Skin of body (tissue), 2 donors: ENCODE measurements around the gene MAGIX. TPM values are rescaled to one million over a fixed set of nuclear protein-coding genes. Genes with fewer than 3 reads are reported as not detected.
"Not testable (repeated sequence)": the region's sequence is repeated elsewhere in the genome, so short reads cannot be mapped to it uniquely, and the experiment has no call there.

Experiments used
- DNase-seq: peaks from one replicate; lab custom pipeline; 2025; lab: John Stamatoyannopoulos, UW
- total RNA-seq: library from RNA; depleted of rRNA; stranded (reverse); fragments of >200 nt; gene quantifications from one replicate; pipeline ENCODE4 v1.2.3, GENCODE V29; 2014

Gene MAGIX
- total RNA-seq, 1 donor from 2014 or later = 1.4 TPM

DNA sequence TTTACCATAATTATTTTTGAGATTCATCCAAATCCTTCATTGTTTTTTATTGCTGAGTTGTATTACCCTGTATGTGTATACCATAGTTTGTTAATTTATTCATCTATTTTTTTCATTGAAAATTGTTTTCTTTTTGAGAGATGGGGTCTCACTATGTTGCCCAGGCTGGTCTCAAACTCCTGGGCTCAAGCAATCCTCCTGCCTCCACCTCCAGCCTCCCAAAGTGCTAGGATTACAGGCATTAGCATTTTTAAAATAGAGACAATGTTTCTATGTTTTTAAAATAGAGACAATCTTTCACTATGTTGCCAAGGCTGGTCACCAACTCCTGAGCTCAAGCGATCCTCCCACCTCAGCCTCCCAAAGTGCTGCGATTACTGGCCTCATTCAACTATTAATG is 1.6 kb upstream of the MAGIX start:
- DNase-seq = no peak

DNA sequence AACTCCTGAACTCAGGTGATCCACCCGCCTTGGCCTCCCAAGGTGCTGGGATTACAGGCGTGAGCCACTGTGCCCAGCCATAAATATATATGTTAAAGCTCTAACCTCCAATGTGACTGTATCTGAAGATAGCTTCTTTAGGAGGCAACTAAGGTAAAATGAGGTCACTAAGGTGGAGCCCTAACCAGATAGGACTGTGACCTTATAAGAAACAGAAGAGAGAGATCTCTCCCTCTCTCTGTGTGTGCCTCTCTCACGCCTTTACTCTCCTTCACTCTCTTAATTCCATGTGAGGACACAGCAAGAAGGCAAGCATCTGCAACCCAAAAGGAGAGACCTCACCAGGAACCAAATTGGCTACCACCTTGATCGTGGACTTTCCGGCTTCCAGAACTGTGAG is 926 bp upstream of the MAGIX start:
- DNase-seq = no peak

- DNase-seq = peak; percentile 62
Measured at GRCh38 chrX:49163555-49164419, 1.2 kb downstream of the MAGIX start.

DNA sequence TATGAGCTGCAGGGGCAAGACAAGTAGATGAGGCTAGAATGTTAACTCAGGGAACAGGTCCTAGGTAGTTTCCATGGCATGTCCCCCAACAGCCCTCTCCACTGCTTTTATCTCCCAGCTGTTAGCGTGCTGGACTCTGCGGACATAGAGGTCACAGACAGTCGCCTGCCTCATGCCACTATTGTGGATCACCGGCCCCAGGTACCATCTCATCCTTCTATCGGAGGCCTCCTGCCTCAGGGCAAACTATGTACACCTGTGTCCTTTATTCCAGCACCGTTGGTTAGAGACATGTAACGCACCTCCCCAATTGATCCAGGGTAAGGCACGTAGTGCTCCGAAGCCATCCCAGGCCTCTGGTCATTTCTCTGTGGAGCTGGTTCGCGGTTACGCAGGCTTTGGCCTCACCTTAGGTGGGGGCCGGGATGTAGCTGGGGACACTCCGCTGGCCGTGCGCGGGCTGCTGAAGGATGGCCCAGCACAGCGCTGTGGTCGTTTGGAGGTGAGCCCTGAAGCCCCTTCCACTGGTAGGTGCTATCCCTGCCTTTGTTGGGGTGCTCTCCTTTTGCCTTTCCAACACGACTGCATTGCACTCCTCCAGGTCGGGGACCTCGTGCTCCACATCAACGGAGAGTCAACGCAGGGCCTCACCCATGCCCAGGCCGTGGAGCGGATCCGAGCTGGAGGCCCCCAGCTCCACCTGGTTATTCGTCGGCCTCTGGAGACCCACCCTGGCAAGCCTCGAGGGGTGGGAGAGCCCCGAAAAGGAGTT is 2.2 kb downstream of the MAGIX start:
- no peak for DNase-seq

GRCh38 chrX:49165901-49166881 is 3.6 kb downstream of the MAGIX start:
- DNase-seq = peak; percentile 31

DNA sequence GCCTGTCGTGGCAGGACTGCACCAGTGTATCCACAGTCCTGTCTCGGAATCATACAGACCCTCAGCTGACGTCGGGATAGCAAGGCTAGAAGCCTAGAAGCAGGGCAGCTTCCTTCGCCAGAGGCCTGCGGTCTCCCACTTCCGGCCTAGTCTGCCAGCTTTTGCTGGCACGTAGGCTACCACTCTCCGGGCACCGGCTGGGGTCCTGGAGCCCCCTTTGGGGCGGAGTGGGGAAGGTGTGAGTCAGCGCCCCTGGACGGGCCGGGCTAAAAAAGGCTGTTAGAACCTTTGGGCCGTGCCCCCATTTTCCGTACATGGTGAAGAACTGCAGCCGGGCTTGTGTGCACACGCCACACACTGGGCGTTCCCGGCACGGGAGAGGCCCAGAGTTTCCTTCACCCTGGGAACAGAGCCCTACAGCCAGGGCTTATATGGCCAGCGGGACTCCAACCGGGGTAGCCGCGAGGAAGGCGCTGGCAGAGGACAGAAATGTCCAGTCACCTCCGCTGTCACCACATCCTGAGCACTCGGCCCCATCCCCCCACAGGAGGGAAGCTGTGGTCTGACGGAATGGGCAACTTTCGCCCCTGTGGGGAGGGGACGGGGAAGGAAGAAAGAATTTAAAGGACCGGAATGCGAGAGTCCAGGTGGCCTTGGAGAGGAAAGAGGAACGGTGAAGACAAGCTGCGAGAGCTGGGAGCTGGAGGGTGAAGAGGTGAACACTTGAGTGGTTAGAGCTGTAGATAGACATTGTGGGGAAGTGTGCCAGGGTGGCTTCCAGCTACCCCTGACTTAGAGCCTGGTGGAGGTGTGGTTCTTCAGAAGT is 4.6 kb downstream of the MAGIX start:
- DNase-seq = peak; percentile 20

DNA sequence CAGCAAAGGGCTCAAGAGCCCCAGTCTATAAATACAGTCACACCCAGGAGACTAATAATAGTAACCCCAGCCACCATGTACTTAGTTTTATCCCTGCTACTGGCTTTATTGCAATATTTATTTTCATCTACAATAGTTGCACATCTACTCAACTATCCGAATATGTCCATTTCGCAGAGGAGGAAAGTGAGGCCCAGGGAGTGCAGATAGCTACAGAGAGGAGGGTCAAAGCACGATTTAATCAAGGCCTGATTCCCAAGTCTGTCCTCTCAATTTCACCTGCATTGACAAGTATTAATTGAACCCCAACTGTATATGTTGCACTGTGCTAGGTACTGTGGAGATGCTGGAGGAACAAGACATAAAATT is 5.2 kb downstream of the MAGIX start:
- DNase-seq = no peak

DNA sequence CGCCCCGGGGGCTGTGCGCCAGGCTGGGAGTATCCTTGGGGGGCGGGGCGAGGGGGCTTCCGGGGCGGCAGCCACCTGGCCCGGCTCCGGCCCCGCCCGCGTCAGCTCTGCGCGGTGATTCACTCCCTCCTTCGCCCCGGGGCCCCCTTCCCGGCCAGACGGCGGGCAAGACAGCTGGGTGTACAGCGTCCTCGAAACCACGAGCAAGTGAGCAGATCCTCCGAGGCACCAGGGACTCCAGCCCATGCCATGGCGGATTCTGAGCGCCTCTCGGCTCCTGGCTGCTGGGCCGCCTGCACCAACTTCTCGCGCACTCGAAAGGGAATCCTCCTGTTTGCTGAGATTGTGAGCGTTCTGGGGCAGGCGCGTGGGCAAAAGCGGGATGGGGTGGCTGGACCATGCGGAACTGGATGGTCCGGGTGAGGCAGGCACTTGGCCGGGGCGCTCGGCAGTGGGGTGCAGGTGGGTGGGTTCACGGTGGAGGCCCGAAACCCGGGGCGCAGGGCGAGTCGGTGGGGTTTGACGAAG is 9.3 kb downstream of the MAGIX start, which contains the start of gene PLP2:
PLP2 (plus strand) TSS at position 147 of the 528 bp plus-strand sequence; CDS start at position 250, 103 bp downstream.
- no peak for DNase-seq

DNA sequence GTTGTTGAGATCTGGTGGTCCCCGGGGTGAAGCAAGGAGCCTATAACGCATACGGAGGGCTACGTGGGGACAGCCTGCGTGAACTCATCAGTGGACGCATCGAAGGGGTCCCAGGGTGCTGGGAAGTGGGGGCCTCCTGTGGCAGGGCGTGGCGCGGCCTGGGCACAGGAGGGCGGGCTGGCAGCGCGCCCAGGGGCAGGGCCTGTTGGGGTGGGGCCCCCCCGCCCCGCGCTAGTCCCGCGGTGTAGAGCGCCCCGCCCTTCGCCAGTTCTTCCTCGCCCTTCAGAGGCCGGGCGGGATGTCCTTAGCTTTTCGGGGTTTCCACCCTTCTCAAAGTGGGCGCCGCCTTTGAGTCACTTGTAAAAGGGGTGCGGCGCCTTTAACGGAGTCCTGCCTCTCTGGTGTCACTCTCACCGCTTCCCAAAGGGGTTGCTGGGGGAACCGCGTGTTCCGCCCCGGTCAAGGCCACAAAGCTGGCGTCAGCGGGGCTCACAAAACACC is 9.8 kb downstream of the MAGIX start:
- no peak for DNase-seq

- not testable (repeated sequence) for DNase-seq
Measured at GRCh38 chrX:49173544-49173943, 11.0 kb downstream of the MAGIX start.

GRCh38 chrX:49174723-49175122 is 12.2 kb downstream of the MAGIX start:
- no peak for DNase-seq

DNA sequence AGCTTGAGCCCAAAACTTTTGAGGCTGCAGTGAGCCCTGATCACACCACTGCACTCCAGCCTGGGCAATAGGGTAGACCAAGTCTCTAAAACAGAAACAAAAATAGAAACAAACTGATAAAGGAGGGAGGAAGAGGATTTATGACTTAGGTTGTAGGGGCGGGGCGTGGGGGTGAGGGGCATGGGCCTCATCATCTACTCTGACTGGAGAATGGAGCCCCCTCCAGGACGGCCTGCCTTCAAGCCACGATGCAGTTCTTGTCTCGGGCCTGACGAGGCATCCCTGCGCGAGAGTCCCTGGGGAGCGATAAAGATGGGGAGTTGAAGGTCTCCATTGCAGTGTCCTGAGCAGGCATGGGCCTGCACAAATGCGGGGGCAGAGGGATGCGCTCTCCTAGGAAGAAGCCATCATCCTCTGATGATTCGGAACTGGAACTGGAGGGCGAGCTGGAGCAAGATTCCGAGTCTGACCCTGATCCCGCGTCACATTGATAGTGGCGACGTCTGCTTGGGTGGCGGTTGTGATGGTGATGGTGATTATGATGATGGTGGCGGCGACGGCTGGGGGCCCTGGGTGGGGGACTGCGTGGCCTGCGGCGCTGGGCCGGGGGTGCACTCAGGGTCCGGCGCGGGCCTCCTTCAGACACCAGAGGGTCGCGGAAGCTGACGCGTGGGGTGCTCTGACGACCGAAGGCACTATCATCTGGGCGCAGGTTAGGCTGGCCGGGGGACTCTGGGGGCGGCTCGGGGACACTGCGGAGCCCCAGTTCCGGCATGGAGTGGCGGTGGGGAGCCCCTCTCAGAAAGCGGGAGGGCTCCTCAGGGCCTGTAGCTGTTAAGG is 13.1 kb downstream of the MAGIX start:
- DNase-seq = no peak

DNA sequence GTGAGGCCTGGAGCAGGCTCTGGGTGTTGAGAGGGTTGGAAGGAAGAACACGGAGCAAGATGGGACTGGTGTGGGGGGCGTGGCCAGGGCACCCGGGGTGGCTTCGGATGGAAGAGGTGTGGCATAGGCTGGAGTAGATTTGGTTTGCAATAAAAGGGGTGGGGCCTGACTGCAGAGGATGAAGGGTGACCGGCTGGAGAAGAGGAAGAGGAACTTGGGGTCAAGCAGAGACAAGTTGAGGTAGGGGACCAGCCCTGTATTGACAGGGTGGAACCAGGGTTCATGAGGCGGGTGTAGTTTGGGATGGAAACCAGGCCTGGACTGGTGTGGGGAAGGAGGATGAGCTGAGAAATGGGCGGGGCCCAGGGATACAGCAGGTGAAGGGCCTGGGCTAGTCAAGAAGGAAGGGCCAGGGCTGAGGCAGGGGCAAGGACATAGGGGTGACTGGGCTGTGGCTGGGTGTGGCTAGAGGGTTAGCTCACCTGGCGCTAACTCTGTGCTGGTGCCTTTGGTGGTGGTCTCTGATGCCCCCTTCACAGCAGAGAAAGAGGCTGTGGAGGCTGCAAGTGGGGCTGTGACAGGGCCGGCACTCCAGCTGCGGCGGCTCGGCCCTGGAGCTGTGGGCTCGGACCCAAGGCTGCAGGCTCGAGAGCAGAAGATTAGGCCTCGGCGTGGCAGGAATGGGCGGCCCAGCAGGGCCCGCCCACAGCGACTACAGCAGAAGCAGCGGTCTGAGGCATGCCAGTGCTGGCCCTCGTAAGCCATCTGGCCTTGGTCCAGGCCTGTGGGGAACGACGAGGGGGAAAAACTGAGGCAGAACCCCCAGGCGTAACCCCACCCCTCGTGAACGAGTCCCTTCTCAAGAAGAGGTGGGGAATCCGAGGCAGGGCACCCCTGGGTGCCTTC is 14.1 kb downstream of the MAGIX start:
- DNase-seq = no peak

- no peak for DNase-seq
Measured at GRCh38 chrX:49177338-49177833, 14.8 kb downstream of the MAGIX start.

GRCh38 chrX:49177873-49178480 is 15.4 kb downstream of the MAGIX start:
- DNase-seq = no peak

DNA sequence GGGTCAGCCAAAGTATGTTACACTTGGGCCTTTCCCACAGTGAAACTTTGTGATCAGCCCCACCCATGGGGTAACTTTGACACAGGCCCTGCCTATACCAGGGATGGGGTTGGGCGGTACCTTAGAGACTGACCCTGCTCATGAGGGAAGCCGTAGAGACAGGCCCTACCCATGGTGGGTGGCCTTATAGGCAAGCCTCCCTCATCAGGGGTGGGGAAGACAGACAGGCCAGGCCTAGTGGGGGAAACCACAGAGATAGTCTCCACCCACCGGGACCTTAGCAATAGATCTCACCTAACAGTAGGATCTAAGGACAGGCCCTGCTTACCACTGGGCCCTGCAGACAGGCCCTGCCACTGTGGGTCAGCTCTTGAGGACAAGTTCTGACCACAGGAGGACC is 16.0 kb downstream of the MAGIX start:
- no peak for DNase-seq

DNA sequence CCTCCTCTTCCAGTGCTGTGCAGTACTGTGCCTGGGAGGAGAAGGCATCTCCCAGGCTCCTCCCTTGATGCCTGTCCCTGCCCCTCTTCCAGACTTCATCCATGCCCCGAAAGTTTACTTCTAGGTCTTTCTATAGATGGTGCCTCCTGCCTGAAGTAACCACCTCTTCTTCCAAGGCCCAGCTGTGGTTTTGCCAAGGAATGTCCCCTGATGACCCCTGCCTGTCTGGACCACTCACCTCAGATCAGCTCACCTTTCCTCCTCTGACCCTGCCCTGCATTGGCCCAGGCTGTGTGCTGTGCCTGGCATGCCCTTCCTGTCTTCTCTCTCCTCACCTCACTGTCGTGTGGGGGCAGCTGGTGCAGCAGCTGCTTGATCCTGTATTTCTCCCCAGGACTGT is 16.8 kb downstream of the MAGIX start:
- no peak for DNase-seq
